GM12878 (cell line): ENCODE measurements around the gene HSF2BP. TPM values are rescaled to one million over a fixed set of nuclear protein-coding genes. Genes with fewer than 3 reads are reported as not detected.

Experiments
- ATAC-seq: fragments of 200-7000 bp; cut with Tn5 transposase; 3 replicates; pipeline ENCODE4 v1.9.1; 2020; ENCODE audit warnings: mild to moderate bottlenecking, moderate library complexity
- BruUV-seq: library from RNA; stranded (reverse); fragments of 400-500 nt; replicated peaks from 2 replicates; lab custom pipeline; 2021; lab: Mats Ljungman, UMichigan
- CTCF ChIA-PET: fragments of 300-600 bp; sonication (Branson Sonifier 250); formaldehyde crosslinking; extraction: SDS; loops from one replicate; lab custom pipeline; 2021; ENCODE audit warnings: inconsistent platforms; lab: Yijun Ruan, JAX
- POLR2A ChIA-PET: fragments of 350-600 bp; formaldehyde crosslinking; extraction: SDS; loops from one replicate; lab custom pipeline; 2021; ENCODE audit warnings: inconsistent platforms; lab: Charles Lee
- RAD21 ChIA-PET: fragments of 300-600 bp; sonication (Branson Sonifier 250); formaldehyde crosslinking; loops from one replicate; lab custom pipeline; 2023; ENCODE audit warnings: antibody characterized with exemption; ENCODE audit not compliant: unreplicated experiment; lab: Charles Lee
- SMC1A ChIA-PET: fragments of 300-600 bp; sonication (Branson Sonifier 250); formaldehyde crosslinking; loops from one replicate; lab custom pipeline; 2023; ENCODE audit not compliant: unreplicated experiment, uncharacterized antibody; lab: Charles Lee
- DNase-seq: peaks from one replicate; pipeline ENCODE4 v3.0.0-alpha.2; 2011; ENCODE audit warnings: low read depth, low spot score
- FAIRE-seq: peaks from 3 replicates; lab custom pipeline; 2011; peaks lifted over from hg19 to GRCh38; lab: Jason Lieb, UNC
- H2AFZ ChIP-seq: 2 replicates; pipeline ENCODE4 v1.6.0; 2011; ENCODE audit warnings: low read depth, low read length, control low read depth; ENCODE audit not compliant: control insufficient read depth
- H3K27ac ChIP-seq: 2 replicates; pipeline ENCODE4 v1.5.1; 2011; ENCODE audit warnings: control low read depth; ENCODE audit not compliant: control insufficient read depth, insufficient read depth
- H3K27me3 ChIP-seq, 2 experiments: replicated peaks in 1 of 2; 2 replicates each; pipeline versions ENCODE4 v1.6.0 to v1.6.1; 2011; ENCODE audit warnings: low read length in 1 of 2; ENCODE audit not compliant: control insufficient read depth in 2 of 2, insufficient read depth in 2 of 2
- H3K36me3 ChIP-seq, 2 experiments: 2 replicates each; pipeline ENCODE4 v1.5.1; 2011; ENCODE audit warnings: low read length in 1 of 2; ENCODE audit not compliant: control insufficient read depth in 2 of 2, insufficient read depth in 2 of 2
- H3K4me1 ChIP-seq: 2 replicates; pipeline ENCODE4 v1.6.1; 2011; ENCODE audit warnings: mild to moderate bottlenecking, low read length, moderate library complexity, mixed read lengths; ENCODE audit not compliant: control insufficient read depth, insufficient read depth
- H3K4me2 ChIP-seq: 2 replicates; pipeline ENCODE4 v1.6.0; 2011; ENCODE audit warnings: control low read depth; ENCODE audit not compliant: control insufficient read depth, insufficient read depth
- H3K4me3 ChIP-seq: fragments of 200-600 bp; sonication (generic); 2 replicates; pipeline ENCODE4 v1.5.1; 2016
- H3K79me2 ChIP-seq: 2 replicates; pipeline ENCODE4 v1.6.0; 2011; ENCODE audit warnings: low read length; ENCODE audit not compliant: control insufficient read depth, insufficient read depth
- H3K9ac ChIP-seq: 2 replicates; pipeline ENCODE4 v1.8.0; 2011; ENCODE audit warnings: low read length, control low read depth, mixed read lengths; ENCODE audit not compliant: control insufficient read depth, insufficient read depth
- H3K9me3 ChIP-seq: replicated peaks from 3 replicates; pipeline ENCODE4 v1.5.1; 2011; ENCODE audit warnings: mild to moderate bottlenecking, low read length; ENCODE audit not compliant: control insufficient read depth, insufficient read depth
- H4K20me1 ChIP-seq: 2 replicates; pipeline ENCODE4 v1.6.0; 2011; ENCODE audit not compliant: control insufficient read depth, insufficient read depth
- BCL11A ChIP-seq: IDR thresholded peaks from 2 replicates; pipeline ENCODE4 v1.6.1; 2011; ENCODE audit warnings: low read depth, low read length
- CTCF ChIP-seq, 3 experiments: IDR thresholded peaks in 2 of 3; conservative IDR thresholded peaks in 1 of 3; 2 replicates each; pipeline ENCODE4 v1.5.1; 2011; ENCODE audit warnings: low read depth in 3 of 3, low read length in 3 of 3, mild to moderate bottlenecking in 3 of 3, control low read depth in 2 of 3, moderate library complexity in 2 of 3, inconsistent platforms in 1 of 3, mixed read lengths in 1 of 3; ENCODE audit not compliant: control insufficient read depth in 2 of 3, insufficient read depth in 1 of 3; ENCODE audit errors: extremely low read depth in 1 of 3
- EED ChIP-seq: sonication (generic); IDR thresholded peaks from 2 replicates; pipeline ENCODE4 v1.6.1; 2016; ENCODE audit warnings: antibody characterized with exemption, low read depth
- EP300 ChIP-seq, 2 experiments: fragments of 150-350 bp in 1 of 2; IDR thresholded peaks; 2 replicates each; pipeline ENCODE4 v1.6.1; 2011 to 2012; ENCODE audit warnings: low read depth in 2 of 2, low read length in 2 of 2, borderline replicate concordance in 1 of 2, improper control_type of control experiment in 1 of 2, inconsistent platforms in 1 of 2; ENCODE audit not compliant: control insufficient read depth in 1 of 2
- IKZF2 ChIP-seq, 2 experiments: fragments of 450-650 bp; IDR thresholded peaks; 2 replicates each; pipeline ENCODE4 v1.6.1; 2017; ENCODE audit warnings: mild to moderate bottlenecking in 2 of 2, moderate library complexity in 2 of 2
- KLF5 ChIP-seq: fragments of 450-650 bp; IDR thresholded peaks from 2 replicates; pipeline ENCODE4 v1.6.1; 2014; ENCODE audit warnings: mild to moderate bottlenecking; ENCODE audit not compliant: partially characterized antibody
- POU2F2 ChIP-seq: IDR thresholded peaks from 3 replicates; pipeline ENCODE4 v1.6.1; 2011; ENCODE audit warnings: low read depth, mild to moderate bottlenecking, low read length, borderline replicate concordance
- RAD21 ChIP-seq: IDR thresholded peaks from 2 replicates; pipeline ENCODE4 v1.6.1; 2011; ENCODE audit warnings: mild to moderate bottlenecking, low read depth, low read length, moderate library complexity; ENCODE audit not compliant: insufficient read depth
- RUNX3 ChIP-seq: IDR thresholded peaks from 2 replicates; pipeline ENCODE4 v1.6.1; 2012; ENCODE audit warnings: low read length, inconsistent platforms
- SMC3 ChIP-seq: IDR thresholded peaks from 2 replicates; pipeline ENCODE4 v1.6.1; 2011; ENCODE audit warnings: low read length, improper control_type of control experiment, borderline replicate concordance
- SPI1 ChIP-seq: IDR thresholded peaks from 2 replicates; pipeline ENCODE4 v1.6.1; 2011; ENCODE audit warnings: low read depth, mild to moderate bottlenecking, low read length, moderate library complexity, borderline replicate concordance; ENCODE audit not compliant: insufficient read depth
- USF2 ChIP-seq: IDR thresholded peaks from 2 replicates; pipeline ENCODE4 v1.6.1; 2011; ENCODE audit warnings: low read depth, low read length, improper control_type of control experiment, borderline replicate concordance
- YY1 ChIP-seq: IDR thresholded peaks from 2 replicates; pipeline ENCODE4 v1.6.1; 2011; ENCODE audit warnings: low read depth, mild to moderate bottlenecking, low read length
- ZBTB33 ChIP-seq: fragments of 450-650 bp; IDR thresholded peaks from 2 replicates; pipeline ENCODE4 v1.6.1; 2017; ENCODE audit warnings: mild to moderate bottlenecking
- WGBS: methylation state at CpG from one replicate; pipeline ENCODE4 v1.1.6; 2016; ENCODE audit warnings: low lambda C conversion rate; ENCODE audit not compliant: insufficient replicate concordance, insufficient coverage; ENCODE audit errors: missing lambda C conversion rate; 5-methylcytosine and 5-hydroxymethylcytosine counted together
- in situ Hi-C: fragments of 300-500 bp; cut with MboI; formaldehyde crosslinking; loops from 9 replicates; pipeline ENCODE4 v1.14.3; 2018; ENCODE audit warnings: mixed read lengths
- intact Hi-C: fragments of 100-400 bp; cut with micrococcal nuclease; formaldehyde crosslinking; loops from one replicate; pipeline ENCODE4 v1.14.2; 2022; ENCODE audit not compliant: unreplicated experiment
- polyA plus RNA-seq, 11 experiments: library from polyadenylated mRNA; depleted of rRNA in 4 of 11; unstranded in 6 of 11; stranded (reverse) in 5 of 11; fragments of >200 nt; fragmentation: Nextera tagmentation in 4 of 11; fragmentation: Illumina TruSeq in 1 of 11; extraction: Ambion mirVana in 4 of 11; extraction: Trizol in 1 of 11; gene quantifications; 1 replicate in 1 of 11; 2 replicates in 10 of 11; pipeline versions ENCODE4 v1.2.1 to v1.2.3, GENCODE V29; 2011 to 2016; ENCODE audit warnings: inconsistent platforms in 2 of 11, missing spikeins in 2 of 11, low read depth in 1 of 11
- total RNA-seq, 4 experiments: library from RNA; depleted of rRNA in 3 of 4; stranded (reverse); fragments of >200 nt in 3 of 4; fragmentation: Illumina TruSeq in 1 of 4; extraction: Trizol in 1 of 4; gene quantifications; 2 replicates each; pipeline versions ENCODE4 v1.2.1 to v1.2.3, GENCODE V29; 2013 to 2021

HSF2BP gene
- total and polyA plus RNA-seq, 10 of the 15 experiments (the other 5 are each of a cell fraction or from before 2014, with no cell fraction given) = 0.07 to 0.81 (median 0.35) TPM

DNA sequence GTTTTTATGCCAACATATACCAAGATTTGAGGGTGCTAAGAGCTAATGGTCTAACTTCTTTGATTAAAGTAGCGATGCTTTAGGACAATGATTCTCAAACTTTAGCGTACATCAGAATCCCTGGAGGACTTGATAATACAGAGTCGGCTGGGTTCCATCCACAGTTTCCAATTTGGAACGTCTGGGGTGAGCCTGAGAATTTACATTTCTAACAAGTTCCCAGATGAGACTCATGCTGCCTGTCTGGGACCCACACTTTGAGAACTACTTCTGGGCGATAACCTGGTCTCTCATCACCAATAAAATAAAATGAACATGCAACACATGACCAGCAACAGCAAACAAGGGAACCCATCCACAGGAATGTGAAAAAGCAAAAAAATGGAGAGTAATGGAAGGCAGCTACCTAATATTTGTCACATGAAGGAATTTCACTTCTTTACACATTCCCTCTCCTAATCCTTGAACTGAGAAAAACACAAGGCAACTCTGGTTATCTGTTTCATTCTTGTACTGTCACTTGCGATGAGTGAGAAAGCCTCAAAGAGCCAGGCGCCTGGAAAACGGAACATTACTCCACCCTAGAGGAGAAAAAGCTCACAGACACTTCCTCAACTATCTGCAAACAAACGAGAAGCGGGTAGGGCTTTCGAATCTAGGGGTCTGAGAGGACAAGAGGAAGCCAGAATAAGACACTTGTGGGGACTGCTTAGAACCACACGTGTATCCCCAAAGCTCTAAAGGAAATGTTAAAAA, 14.0 kb downstream of the HSF2BP start:
- ChIA-PET POLR2A (interaction anchor here (0.6 kb wide), 1 partner anchor 48 kb away, joined by 3 read pairs; no protein-coding TSS in a partner anchor), SMC1A (interaction anchor here (0.6 to 2.2 kb wide), 13 partner anchors 17 to 441 kb away, joined by 3 to 12 read pairs (median 4); no protein-coding TSS in a partner anchor), RAD21 (interaction anchor here (0.7 to 2.2 kb wide), 9 partner anchors 16 to 453 kb away, joined by 3 to 7 read pairs (median 3); no protein-coding TSS in a partner anchor)
- FAIRE-seq (peak; percentile 95), ATAC-seq (peak; percentile 83)
- H3K4me2 ChIP-seq = peak overlapping the region; percentile 7; the same call in 1 of the 2 replicates
- no TSS peak for BruUV-seq
- in situ Hi-C loops = loop anchor here (5.0 kb wide), 1 partner anchor 33 kb away; no protein-coding TSS in a partner anchor
- no peaks in the 10 kb centered on the region for H3K36me3 ChIP-seq
- no peaks in the 10 kb centered on the region for H3K9me3 ChIP-seq
- peak overlapping the region; percentile 13; the same call in 1 of the 2 replicates for H3K9ac ChIP-seq
- no peaks in the 10 kb centered on the region for H3K79me2 ChIP-seq
- H3K27ac ChIP-seq = no peak overlapping the region
- H3K4me3 ChIP-seq = no peak overlapping the region
- H2AFZ ChIP-seq = peak overlapping the region; percentile 30
- H3K4me1 ChIP-seq = peaks cover 11% of the 10 kb centered on the region; the same call in 1 of the 2 replicates
- TF ChIP-seq EP300 (IDR thresholded peaks at IDR 0.05; ENCODE audit: borderline replicate concordance in 1 of 2, control insufficient read depth in 1 of 2, low read depth in 2 of 2, low read length in 2 of 2) (no peak), EED (0 out of 2 replicates have a peak, but pooled peaks have one; percentile 18), USF2 (no peak), YY1 (0 out of 2 replicates have a peak, but pooled peaks have one; percentile 12), RUNX3 (0 out of 2 replicates have a peak, but pooled peaks have one; percentile 10), POU2F2 (no peak), SPI1 (peak; percentile 56; the same call in 1 of the 2 replicates), IKZF2 (IDR thresholded peaks at IDR 0.05) (peak; percentile 22 to 23; a peak in 1 of 4 replicates), CTCF (IDR thresholded peaks at IDR 0.05 in 2 of 3, conservative IDR thresholded peaks at IDR 0.05 in 1 of 3; ENCODE audit: control insufficient read depth in 2 of 3, extremely low read depth in 1 of 3, insufficient read depth in 1 of 3, low read depth in 3 of 3, low read length in 3 of 3) (peak; percentile 43 to 69 (median 52); a peak in 5 of 6 replicates), RAD21 (peak; percentile 84), KLF5 (no peak), BCL11A (no peak), ZBTB33 (no peak), SMC3 (peak; percentile 52; the same call in 1 of the 2 replicates)
- TF ChIP-seq, all 136 proteins: peak for 8
- WGBS = 36% methylated on average over 12 of the region's 12 CpGs
- no peak for DNase-seq
- intact Hi-C loops = loop anchor here (1.0 to 5.0 kb wide), 2 partner anchors 293 to 338 kb away; no protein-coding TSS in a partner anchor
- Histone ChIP-seq H4K20me1 (no peaks in the 10 kb centered on the region), H3K27me3 (no peaks in the 10 kb centered on the region)
- CTCF ChIA-PET = interaction anchor here (0.7 to 3.9 kb wide), 22 partner anchors 9 to 752 kb away, joined by 3 to 41 read pairs (median 5); partner anchors contain the start of gene NDUFV3
